Measurements from ENCODE around the gene GUCA1A.

The GUCA1A gene

GRCh38 chr6:42221546-42221945, 48.4 kb downstream of the GUCA1A start:
- H3K27ac ChIP-seq: peak overlapping the region; percentile 70
- ChIA-PET CTCF (no interaction called here), POLR2A (ENCODE audit: low non-redundant PET) (no interaction called here)
- no peak for DNase-seq (ENCODE audit: low spot score)
- TF ChIP-seq, protein P1, sequence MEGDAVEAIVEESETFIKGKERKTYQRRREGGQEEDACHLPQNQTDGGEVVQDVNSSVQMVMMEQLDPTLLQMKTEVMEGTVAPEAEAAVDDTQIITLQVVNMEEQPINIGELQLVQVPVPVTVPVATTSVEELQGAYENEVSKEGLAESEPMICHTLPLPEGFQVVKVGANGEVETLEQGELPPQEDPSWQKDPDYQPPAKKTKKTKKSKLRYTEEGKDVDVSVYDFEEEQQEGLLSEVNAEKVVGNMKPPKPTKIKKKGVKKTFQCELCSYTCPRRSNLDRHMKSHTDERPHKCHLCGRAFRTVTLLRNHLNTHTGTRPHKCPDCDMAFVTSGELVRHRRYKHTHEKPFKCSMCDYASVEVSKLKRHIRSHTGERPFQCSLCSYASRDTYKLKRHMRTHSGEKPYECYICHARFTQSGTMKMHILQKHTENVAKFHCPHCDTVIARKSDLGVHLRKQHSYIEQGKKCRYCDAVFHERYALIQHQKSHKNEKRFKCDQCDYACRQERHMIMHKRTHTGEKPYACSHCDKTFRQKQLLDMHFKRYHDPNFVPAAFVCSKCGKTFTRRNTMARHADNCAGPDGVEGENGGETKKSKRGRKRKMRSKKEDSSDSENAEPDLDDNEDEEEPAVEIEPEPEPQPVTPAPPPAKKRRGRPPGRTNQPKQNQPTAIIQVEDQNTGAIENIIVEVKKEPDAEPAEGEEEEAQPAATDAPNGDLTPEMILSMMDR (conservative IDR thresholded peaks at IDR 0.05; ENCODE audit: low read depth): no peak

DNA sequence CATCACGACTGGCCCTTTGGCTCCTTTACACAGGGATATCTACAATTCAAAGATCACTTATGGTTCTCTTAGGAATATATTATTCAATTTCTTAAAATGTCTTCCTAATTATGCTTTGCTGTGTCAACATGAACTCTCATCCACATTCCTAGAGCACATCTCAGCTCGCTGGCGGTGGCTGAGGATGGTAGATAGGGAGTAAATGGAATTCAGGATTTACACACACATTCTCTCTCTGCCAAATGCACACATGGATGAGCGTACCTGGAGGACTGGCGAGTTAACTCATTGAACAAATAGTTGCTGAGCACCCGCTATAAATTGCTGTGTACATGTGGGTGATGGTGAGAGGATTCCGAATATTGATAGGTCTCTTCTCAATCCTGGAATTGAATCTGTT, 49.3 kb downstream of the GUCA1A start:
- peak overlapping the region; percentile 70 for H3K27ac ChIP-seq
- no peak for DNase-seq (ENCODE audit: low spot score)
- CTCF ChIA-PET: no interaction called here
- TF ChIP-seq, protein P1 (conservative IDR thresholded peaks at IDR 0.05; ENCODE audit: low read depth): no peak
- POLR2A ChIA-PET (ENCODE audit: low non-redundant PET): no interaction called here

GRCh38 chr6:42224222-42225028, 51.3 kb downstream of the GUCA1A start:
- DNase-seq (ENCODE audit: low spot score): peak; percentile 79
- ChIA-PET POLR2A (ENCODE audit: low non-redundant PET) (no interaction called here), CTCF (interaction anchor here (0.6 to 0.7 kb wide), 2 partner anchors 37 to 264 kb away, joined by 3 read pairs; no protein-coding TSS in a partner anchor)
- TF ChIP-seq, protein P1 (conservative IDR thresholded peaks at IDR 0.05; ENCODE audit: low read depth): no peak
- peak overlapping the region; percentile 86 for H3K27ac ChIP-seq

DNA sequence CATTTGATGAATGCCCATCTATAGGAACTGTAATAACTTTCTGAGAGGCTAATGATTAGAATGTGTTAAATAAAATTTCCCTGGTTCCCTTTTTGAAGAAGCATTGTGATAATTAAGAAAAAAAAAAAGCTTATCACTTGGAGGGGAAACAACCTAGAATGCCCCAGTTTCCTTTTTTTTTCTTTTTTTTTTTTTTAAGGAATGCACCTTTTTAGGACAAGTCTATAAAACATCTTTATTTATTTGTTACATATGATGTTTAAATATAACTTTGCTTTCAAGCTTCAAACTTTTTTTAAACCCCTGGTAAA, 51.8 kb downstream of the GUCA1A start:
- CTCF ChIA-PET: interaction anchor here (0.7 kb wide), 1 partner anchor 36 kb away, joined by 3 read pairs; no protein-coding TSS in a partner anchor
- POLR2A ChIA-PET (ENCODE audit: low non-redundant PET): interaction anchor here (0.5 kb wide), 1 partner anchor 199 kb away, joined by 3 read pairs; no protein-coding TSS in a partner anchor
- TF ChIP-seq, protein P1 (conservative IDR thresholded peaks at IDR 0.05; ENCODE audit: low read depth): no peak

DNA sequence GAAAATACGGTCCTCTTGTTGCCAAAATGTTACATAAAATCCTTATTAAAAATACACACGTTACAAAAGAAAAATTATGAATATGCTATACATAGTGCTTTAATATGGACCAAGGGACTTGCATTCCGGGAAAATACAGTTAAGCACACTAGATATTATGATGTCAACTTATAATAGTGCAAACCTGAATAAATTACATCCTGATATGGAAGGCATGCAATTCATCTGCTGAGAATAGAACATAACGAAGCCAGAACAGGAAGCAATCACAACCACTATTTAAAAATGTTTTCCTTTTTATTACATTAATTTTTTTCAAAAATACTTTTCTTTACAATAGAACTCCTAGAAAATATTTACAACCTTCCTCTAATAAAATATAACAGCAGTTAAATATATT, 52.3 kb downstream of the GUCA1A start:
- CTCF ChIA-PET: interaction anchor here (0.7 to 1.3 kb wide), 3 partner anchors 36 to 197 kb away, joined by 3 to 5 read pairs (median 4); no protein-coding TSS in a partner anchor
- no peak for DNase-seq (ENCODE audit: low spot score)
- TF ChIP-seq, protein P1 (conservative IDR thresholded peaks at IDR 0.05; ENCODE audit: low read depth): no peak
- no peak overlapping the region for H3K27ac ChIP-seq
- POLR2A ChIA-PET (ENCODE audit: low non-redundant PET): interaction anchor here (0.5 kb wide), 1 partner anchor 200 kb away, joined by 3 read pairs; no protein-coding TSS in a partner anchor

More for the DNA sequence above, 51.8 kb downstream of the GUCA1A start:
- H3K27ac ChIP-seq: no peak overlapping the region
- no peak for DNase-seq (ENCODE audit: low spot score)

DNA sequence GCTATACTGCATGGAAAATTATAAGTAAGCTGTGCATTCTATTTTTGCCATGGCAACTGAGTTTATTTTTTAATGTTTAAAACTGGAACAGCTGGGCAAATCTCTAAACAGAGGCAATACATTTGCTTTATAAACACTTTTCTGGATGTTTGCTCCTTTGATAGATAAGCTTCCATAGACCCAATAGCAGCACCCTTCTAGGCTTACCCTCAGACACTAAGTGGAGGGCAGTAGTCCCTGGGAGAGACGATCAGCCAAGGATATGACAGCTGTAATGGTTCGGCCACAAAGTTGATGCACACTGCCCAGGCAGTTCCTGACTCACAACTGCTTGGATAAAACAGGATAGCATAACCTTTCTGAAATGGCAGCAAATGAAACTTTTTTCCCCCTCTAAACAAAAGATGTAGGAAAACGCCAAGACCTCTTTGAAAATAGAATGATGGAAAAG, 53.0 kb downstream of the GUCA1A start:
- peak overlapping the region; percentile 95 for H3K27ac ChIP-seq
- DNase-seq (ENCODE audit: low spot score): peak; percentile 30
- POLR2A ChIA-PET (ENCODE audit: low non-redundant PET): no interaction called here
- TF ChIP-seq, protein P1 (conservative IDR thresholded peaks at IDR 0.05; ENCODE audit: low read depth): no peak
- CTCF ChIA-PET: interaction anchor here (1.3 kb wide), 1 partner anchor 59 kb away, joined by 4 read pairs; no protein-coding TSS in a partner anchor
